Activated CD8-positive, alpha-beta T cell treated with anti-CD3 and anti-CD28 coated beads for 36 hours (primary cell): ENCODE measurements around the gene ZFAND6. TPM values are rescaled to one million over a fixed set of nuclear protein-coding genes. Genes with fewer than 3 reads are reported as not detected.

ENCODE experiments used
- ATAC-seq: fragments of 200-7000 bp; cut with Tn5 transposase; one replicate; pipeline ENCODE4 v1.10.0; 2021; ENCODE audit warnings: mild to moderate bottlenecking, moderate library complexity
- CTCF ChIA-PET: fragments of 350-600 bp; sonication (Branson Sonifier 250); formaldehyde crosslinking; loops from one replicate; lab custom pipeline; 2021; ENCODE audit warnings: antibody characterized with exemption; lab: Charles Lee
- POLR2A ChIA-PET: fragments of 350-600 bp; sonication (Branson Sonifier 250); formaldehyde crosslinking; loops from one replicate; lab custom pipeline; 2021; ENCODE audit warnings: antibody characterized with exemption; lab: Charles Lee
- DNase-seq: peaks from one replicate; pipeline ENCODE4 v3.0.0-alpha.2; 2020
- H3K27ac Mint-ChIP-seq: one replicate; pipeline ENCODE4 v1.8.0; 2021; ENCODE audit warnings: mild to moderate bottlenecking, mixed read lengths
- H3K27me3 Mint-ChIP-seq: one replicate; pipeline ENCODE4 v1.8.0; 2021; ENCODE audit warnings: mixed read lengths
- H3K36me3 Mint-ChIP-seq: one replicate; pipeline ENCODE4 v1.8.0; 2021; ENCODE audit warnings: low read depth, mixed read lengths
- H3K4me1 Mint-ChIP-seq: one replicate; pipeline ENCODE4 v1.8.0; 2021; ENCODE audit warnings: low read depth, mixed read lengths
- H3K4me3 Mint-ChIP-seq: one replicate; pipeline ENCODE4 v1.8.0; 2021; ENCODE audit warnings: mild to moderate bottlenecking, moderate library complexity, mixed read lengths
- H3K9me3 Mint-ChIP-seq: one replicate; pipeline ENCODE4 v1.8.0; 2021; ENCODE audit warnings: mixed read lengths
- CTCF ChIP-seq: fragments of 200-600 bp; IDR thresholded peaks from one replicate; pipeline ENCODE4 v1.8.0; 2022; ENCODE audit warnings: antibody characterized with exemption, mild to moderate bottlenecking
- intact Hi-C: fragments of 100-400 bp; cut with micrococcal nuclease; formaldehyde crosslinking; loops from one replicate; pipeline ENCODE4 v1.10.0; 2022
- total RNA-seq, 2 experiments: library from RNA; stranded (reverse); gene quantifications; one replicate each; pipeline ENCODE4 v1.2.3, GENCODE V29; 2021

Gene ZFAND6
- total RNA-seq, 2 experiments from 2014 or later, result 29.6 to 30.7 TPM

GRCh38 chr15:80105193-80105592 lies 45.7 kb downstream of the ZFAND6 start:
- ChIA-PET CTCF (no interaction called here), POLR2A (interaction anchor here (0.7 kb wide), 1 partner anchor 295 kb away, joined by 3 read pairs; no protein-coding TSS in a partner anchor)
- Mint-ChIP-seq H3K27ac (no peak overlapping the region), H3K9me3 (no peaks in the 10 kb centered on the region), H3K4me3 (no peak overlapping the region), H3K36me3 (peaks cover 7% of the 10 kb centered on the region), H3K4me1 (peaks cover 50% of the 10 kb centered on the region), H3K27me3 (no peaks in the 10 kb centered on the region)
- no peak for TF ChIP-seq CTCF
- intact Hi-C loops, result no loop called here
- ATAC-seq, result no peak
- no peak for DNase-seq

- ChIA-PET CTCF (no interaction called here), POLR2A (interaction anchor here (0.7 kb wide), 1 partner anchor 295 kb away, joined by 3 read pairs; no protein-coding TSS in a partner anchor)
- H3K4me1 Mint-ChIP-seq, result peaks cover 49% of the 10 kb centered on the region
- intact Hi-C loops, result no loop called here
- no peak overlapping the region for H3K27ac Mint-ChIP-seq
- no peaks in the 10 kb centered on the region for H3K27me3 Mint-ChIP-seq
- ATAC-seq (peak; percentile 61), DNase-seq (no peak)
- H3K4me3 Mint-ChIP-seq, result no peak overlapping the region
- TF ChIP-seq CTCF, result no peak
- peaks cover 7% of the 10 kb centered on the region for H3K36me3 Mint-ChIP-seq
- H3K9me3 Mint-ChIP-seq, result no peaks in the 10 kb centered on the region
Measured at GRCh38 chr15:80105595-80105994, 46.1 kb downstream of the ZFAND6 start.

GRCh38 chr15:80106051-80106450 lies 46.6 kb downstream of the ZFAND6 start:
- ChIA-PET CTCF (no interaction called here), POLR2A (no interaction called here)
- no peak for ATAC-seq
- H3K4me1 Mint-ChIP-seq, result peaks cover 47% of the 10 kb centered on the region
- H3K27ac Mint-ChIP-seq, result no peak overlapping the region
- intact Hi-C loops, result no loop called here
- no peaks in the 10 kb centered on the region for H3K9me3 Mint-ChIP-seq
- no peak overlapping the region for H3K4me3 Mint-ChIP-seq
- no peak for TF ChIP-seq CTCF
- H3K27me3 Mint-ChIP-seq, result no peaks in the 10 kb centered on the region
- peaks cover 7% of the 10 kb centered on the region for H3K36me3 Mint-ChIP-seq
- DNase-seq, result no peak

GRCh38 chr15:80107204-80107603 lies 47.7 kb downstream of the ZFAND6 start:
- H3K4me1 Mint-ChIP-seq, result peaks cover 50% of the 10 kb centered on the region

GRCh38 chr15:80107774-80108173 lies 48.3 kb downstream of the ZFAND6 start:
- ChIA-PET CTCF (no interaction called here), POLR2A (no interaction called here)
- ATAC-seq (no peak), DNase-seq (no peak)
- TF ChIP-seq CTCF, result no peak
- Mint-ChIP-seq H3K27ac (no peak overlapping the region), H3K9me3 (no peaks in the 10 kb centered on the region), H3K4me1 (peaks cover 49% of the 10 kb centered on the region), H3K27me3 (no peaks in the 10 kb centered on the region), H3K36me3 (peaks cover 7% of the 10 kb centered on the region), H3K4me3 (no peak overlapping the region)
- intact Hi-C loops, result no loop called here

More at GRCh38 chr15:80107204-80107603, 47.7 kb downstream of the ZFAND6 start:
- ChIA-PET POLR2A (no interaction called here), CTCF (no interaction called here)
- no peak overlapping the region for H3K4me3 Mint-ChIP-seq
- peaks cover 7% of the 10 kb centered on the region for H3K36me3 Mint-ChIP-seq
- H3K9me3 Mint-ChIP-seq, result no peaks in the 10 kb centered on the region
- ATAC-seq, result no peak
- no peak for DNase-seq
- intact Hi-C loops, result no loop called here
- no peak for TF ChIP-seq CTCF
- no peak overlapping the region for H3K27ac Mint-ChIP-seq
- no peaks in the 10 kb centered on the region for H3K27me3 Mint-ChIP-seq
